ENCODE results near the gene CDK5. TPM values are rescaled to one million over a fixed set of nuclear protein-coding genes. Genes with fewer than 3 reads are reported as not detected.

Gene CDK5
- total and polyA plus RNA-seq, 2 of the 13 experiments (the other 11 are each of a cell fraction or from before 2014, with no cell fraction given), result 16.4 to 21.3 TPM

DNA sequence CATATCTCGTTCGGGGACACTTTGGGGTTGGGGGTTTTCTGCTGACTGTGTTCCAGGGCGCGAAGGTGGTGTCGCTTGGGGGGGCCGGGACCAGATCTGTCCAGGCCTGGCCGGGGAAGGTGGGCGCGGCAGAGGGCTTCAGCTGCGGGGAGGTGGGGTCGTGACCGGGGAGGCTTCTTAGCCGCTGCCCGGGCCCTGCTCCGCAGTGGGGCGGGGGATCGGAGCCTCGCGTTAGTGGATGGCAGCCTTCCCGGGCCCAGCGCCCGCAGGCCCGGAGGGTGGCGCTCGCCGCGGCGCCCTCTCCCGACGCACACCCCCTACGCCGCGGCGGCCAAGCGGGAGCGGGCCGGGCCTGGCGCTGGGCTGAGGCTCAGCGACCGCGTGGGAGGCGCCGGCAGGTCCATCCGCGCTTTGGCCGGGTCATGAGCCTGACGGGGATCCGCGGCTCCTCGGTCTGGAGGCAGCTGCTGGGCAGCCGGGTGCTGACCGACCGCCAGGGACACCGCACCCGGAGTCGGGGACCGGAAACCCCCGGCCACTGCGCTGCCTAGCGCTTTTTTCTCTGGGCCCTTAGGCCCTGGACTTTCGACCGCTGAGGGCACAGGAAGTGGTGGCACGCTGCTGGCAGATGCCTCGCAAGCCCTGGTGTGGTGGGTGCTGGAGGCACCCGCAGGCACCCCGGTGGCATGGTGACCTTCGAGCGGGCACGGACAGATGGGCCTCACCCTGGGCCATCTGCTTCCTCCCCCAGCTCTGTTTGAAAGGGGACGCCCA, 29.7 kb upstream of the CDK5 start (continued):
- TF ChIP-seq, protein P1, sequence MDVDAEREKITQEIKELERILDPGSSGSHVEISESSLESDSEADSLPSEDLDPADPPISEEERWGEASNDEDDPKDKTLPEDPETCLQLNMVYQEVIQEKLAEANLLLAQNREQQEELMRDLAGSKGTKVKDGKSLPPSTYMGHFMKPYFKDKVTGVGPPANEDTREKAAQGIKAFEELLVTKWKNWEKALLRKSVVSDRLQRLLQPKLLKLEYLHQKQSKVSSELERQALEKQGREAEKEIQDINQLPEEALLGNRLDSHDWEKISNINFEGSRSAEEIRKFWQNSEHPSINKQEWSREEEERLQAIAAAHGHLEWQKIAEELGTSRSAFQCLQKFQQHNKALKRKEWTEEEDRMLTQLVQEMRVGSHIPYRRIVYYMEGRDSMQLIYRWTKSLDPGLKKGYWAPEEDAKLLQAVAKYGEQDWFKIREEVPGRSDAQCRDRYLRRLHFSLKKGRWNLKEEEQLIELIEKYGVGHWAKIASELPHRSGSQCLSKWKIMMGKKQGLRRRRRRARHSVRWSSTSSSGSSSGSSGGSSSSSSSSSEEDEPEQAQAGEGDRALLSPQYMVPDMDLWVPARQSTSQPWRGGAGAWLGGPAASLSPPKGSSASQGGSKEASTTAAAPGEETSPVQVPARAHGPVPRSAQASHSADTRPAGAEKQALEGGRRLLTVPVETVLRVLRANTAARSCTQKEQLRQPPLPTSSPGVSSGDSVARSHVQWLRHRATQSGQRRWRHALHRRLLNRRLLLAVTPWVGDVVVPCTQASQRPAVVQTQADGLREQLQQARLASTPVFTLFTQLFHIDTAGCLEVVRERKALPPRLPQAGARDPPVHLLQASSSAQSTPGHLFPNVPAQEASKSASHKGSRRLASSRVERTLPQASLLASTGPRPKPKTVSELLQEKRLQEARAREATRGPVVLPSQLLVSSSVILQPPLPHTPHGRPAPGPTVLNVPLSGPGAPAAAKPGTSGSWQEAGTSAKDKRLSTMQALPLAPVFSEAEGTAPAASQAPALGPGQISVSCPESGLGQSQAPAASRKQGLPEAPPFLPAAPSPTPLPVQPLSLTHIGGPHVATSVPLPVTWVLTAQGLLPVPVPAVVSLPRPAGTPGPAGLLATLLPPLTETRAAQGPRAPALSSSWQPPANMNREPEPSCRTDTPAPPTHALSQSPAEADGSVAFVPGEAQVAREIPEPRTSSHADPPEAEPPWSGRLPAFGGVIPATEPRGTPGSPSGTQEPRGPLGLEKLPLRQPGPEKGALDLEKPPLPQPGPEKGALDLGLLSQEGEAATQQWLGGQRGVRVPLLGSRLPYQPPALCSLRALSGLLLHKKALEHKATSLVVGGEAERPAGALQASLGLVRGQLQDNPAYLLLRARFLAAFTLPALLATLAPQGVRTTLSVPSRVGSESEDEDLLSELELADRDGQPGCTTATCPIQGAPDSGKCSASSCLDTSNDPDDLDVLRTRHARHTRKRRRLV (CRISPR knock-in tag; IDR thresholded peaks at IDR 0.05), result 0 out of 2 replicates have a peak, but pooled peaks have one; percentile 12
- TF ChIP-seq ZNF18 (CRISPR knock-in tag; IDR thresholded peaks at IDR 0.05; ENCODE audit: insufficient replicate concordance) (peak; percentile 22), ZMYM4 (CRISPR knock-in tag; IDR thresholded peaks at IDR 0.05) (no peak), NFKB2 (CRISPR knock-in tag; IDR thresholded peaks at IDR 0.05; ENCODE audit: borderline replicate concordance) (peak; percentile 17; the same call in 1 of the 2 replicates), MAZ (IDR thresholded peaks at IDR 0.05; ENCODE audit: borderline replicate concordance, low read depth, low read length) (no peak), MAZ (CRISPR knock-in tag; IDR thresholded peaks at IDR 0.05; ENCODE audit: low read depth) (peak; percentile 66; the same call in 1 of the 2 replicates), MYC (CRISPR knock-in tag; IDR thresholded peaks at IDR 0.05; ENCODE audit: borderline replicate concordance) (peak; percentile 70), ZNF317 (CRISPR knock-in tag; IDR thresholded peaks at IDR 0.05) (0 out of 2 replicates have a peak, but pooled peaks have one; percentile 5), ZNF709 (CRISPR knock-in tag; IDR thresholded peaks at IDR 0.05) (peak; percentile 91), CAMTA2 (CRISPR knock-in tag; IDR thresholded peaks at IDR 0.05; ENCODE audit: borderline replicate concordance) (0 out of 2 replicates have a peak, but pooled peaks have one; percentile 74), SAP130 (CRISPR knock-in tag; IDR thresholded peaks at IDR 0.05; ENCODE audit: low read depth) (peak; percentile 60), ZNF768 (CRISPR knock-in tag; IDR thresholded peaks at IDR 0.05) (no peak), ZNF569 (CRISPR knock-in tag; IDR thresholded peaks at IDR 0.05; ENCODE audit: borderline replicate concordance) (no peak), ZEB1 (IDR thresholded peaks at IDR 0.05; ENCODE audit: insufficient replicate concordance, low read depth) (no peak), ADNP (CRISPR knock-in tag; IDR thresholded peaks at IDR 0.05) (0 out of 2 replicates have a peak, but pooled peaks have one; percentile 19), NR0B2 (CRISPR knock-in tag; IDR thresholded peaks at IDR 0.05) (no peak), FOSL2 (CRISPR knock-in tag; IDR thresholded peaks at IDR 0.05) (peak; percentile 23; the same call in 1 of the 2 replicates), ASH2L (IDR thresholded peaks at IDR 0.05; ENCODE audit: insufficient read length, low read depth, low read length) (peak; percentile 55)
- TF ChIP-seq, protein P2, sequence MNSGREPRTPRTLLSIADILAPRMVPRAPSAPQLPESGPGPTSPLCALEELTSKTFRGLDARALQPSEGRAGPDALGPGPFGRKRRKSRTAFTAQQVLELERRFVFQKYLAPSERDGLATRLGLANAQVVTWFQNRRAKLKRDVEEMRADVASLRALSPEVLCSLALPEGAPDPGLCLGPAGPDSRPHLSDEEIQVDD (CRISPR knock-in tag; IDR thresholded peaks at IDR 0.05; ENCODE audit: borderline replicate concordance), result peak; percentile 18; the same call in 1 of the 2 replicates
- TF ChIP-seq, protein P3, sequence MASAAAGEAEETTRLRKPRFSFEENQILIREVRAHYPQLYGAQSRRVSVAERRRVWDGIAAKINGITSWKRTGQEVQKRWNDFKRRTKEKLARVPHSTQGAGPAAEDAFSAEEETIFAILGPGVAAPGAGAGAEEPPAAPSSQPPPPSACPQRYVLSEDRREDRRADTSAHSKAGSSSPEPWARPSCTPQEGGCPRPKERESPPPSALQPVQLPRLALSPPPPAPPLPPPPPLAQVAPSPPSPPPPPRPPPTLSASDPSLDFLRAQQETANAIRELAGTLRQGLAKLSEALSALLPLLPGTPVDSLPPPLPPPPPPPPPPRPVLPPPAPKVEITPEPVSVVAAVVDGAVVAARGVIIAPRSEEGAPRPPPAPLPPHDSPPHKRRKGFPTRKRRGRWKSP (CRISPR knock-in tag; IDR thresholded peaks at IDR 0.05), result peak; percentile 37; the same call in 1 of the 2 replicates

Measured in HepG2 (cell line).